OCI-LY1 (cell line): ENCODE results near the gene LAMA1.
"Not testable (repeated sequence)": the region's sequence is repeated elsewhere in the genome, so short reads cannot be mapped to it uniquely, and the experiment has no call there.

Source experiments
- H2AFZ ChIP-seq: fragments of 200-600 bp; sonication (generic), shearing (Covaris generic); 2 replicates; pipeline ENCODE4 v1.6.0; 2014; ENCODE audit warnings: antibody characterized with exemption, mild to moderate bottlenecking, low read length
- H3F3A ChIP-seq: fragments of 200-600 bp; sonication (generic), shearing (Covaris generic); 2 replicates; pipeline ENCODE4 v1.6.0; 2014; ENCODE audit warnings: mild to moderate bottlenecking, antibody characterized with exemption, low read length, moderate library complexity; ENCODE audit not compliant: insufficient read depth
- H3K27ac ChIP-seq: fragments of 200-600 bp; sonication (generic); 2 replicates; pipeline ENCODE4 v1.5.1; 2014; ENCODE audit warnings: low read length, mixed run types, mild to moderate bottlenecking, low read depth; ENCODE audit not compliant: poor library complexity, severe bottlenecking
- H3K27me3 ChIP-seq: fragments of 200-600 bp; sonication (generic); 2 replicates; pipeline ENCODE4 v1.6.0; 2014; ENCODE audit warnings: antibody characterized with exemption, mild to moderate bottlenecking, low read length, moderate library complexity; ENCODE audit not compliant: insufficient read depth
- H3K36me3 ChIP-seq: fragments of 200-600 bp; sonication (generic); 2 replicates; pipeline ENCODE4 v1.6.1; 2014; ENCODE audit warnings: mild to moderate bottlenecking, antibody characterized with exemption, low read length, moderate library complexity, mixed read lengths; ENCODE audit not compliant: insufficient read depth
- H3K4me1 ChIP-seq: fragments of 200-600 bp; sonication (generic); 2 replicates; pipeline ENCODE4 v1.5.1; 2014; ENCODE audit warnings: mild to moderate bottlenecking, low read length, moderate library complexity; ENCODE audit not compliant: insufficient read depth, severe bottlenecking
- H3K4me2 ChIP-seq: fragments of 200-600 bp; sonication (generic), shearing (Covaris generic); 2 replicates; pipeline ENCODE4 v1.6.1; 2014; ENCODE audit warnings: low read length
- H3K4me3 ChIP-seq: fragments of 200-600 bp; sonication (generic); 2 replicates; pipeline ENCODE4 v1.5.1; 2014; ENCODE audit warnings: low read length, low read depth, mild to moderate bottlenecking, mixed read lengths; ENCODE audit not compliant: poor library complexity, severe bottlenecking
- H3K79me2 ChIP-seq: fragments of 200-600 bp; shearing (Covaris generic); 2 replicates; pipeline ENCODE4 v1.6.1; 2016; ENCODE audit warnings: mixed run types, low read length, mixed read lengths; ENCODE audit not compliant: insufficient read depth
- H3K9ac ChIP-seq: fragments of 200-600 bp; sonication (generic), shearing (Covaris generic); 2 replicates; pipeline ENCODE4 v1.6.1; 2014; ENCODE audit warnings: mild to moderate bottlenecking, low read length, mixed read lengths
- H3K9me2 ChIP-seq: fragments of 200-600 bp; sonication (generic), shearing (Covaris generic); 2 replicates; pipeline ENCODE4 v1.6.1; 2014; ENCODE audit warnings: low read depth, mild to moderate bottlenecking, low read length, mixed read lengths
- H3K9me3 ChIP-seq: fragments of 200-600 bp; shearing (Covaris generic); 2 replicates; pipeline ENCODE4 v1.6.1; 2014; ENCODE audit warnings: low read length, mixed read lengths
- H4K20me1 ChIP-seq: fragments of 200-600 bp; sonication (generic), shearing (Covaris generic); 2 replicates; pipeline ENCODE4 v1.6.0; 2016; ENCODE audit warnings: mild to moderate bottlenecking, low read length; ENCODE audit not compliant: insufficient read depth
- EZH2 ChIP-seq: fragments of 200-600 bp; sonication (generic), shearing (Covaris generic); IDR thresholded peaks from 2 replicates; pipeline ENCODE4 v1.8.0; 2017; ENCODE audit warnings: borderline replicate concordance, mixed run types, mild to moderate bottlenecking, antibody characterized with exemption, low read length, moderate library complexity, mixed read lengths
- TF ChIP-seq, protein P1 (sequence below): fragments of 200-600 bp; sonication (generic), shearing (Covaris generic); IDR thresholded peaks from 2 replicates; pipeline ENCODE4 v1.5.1; 2017; ENCODE audit warnings: mild to moderate bottlenecking, antibody characterized with exemption, low read length, moderate library complexity, mixed read lengths

Gene LAMA1

DNA sequence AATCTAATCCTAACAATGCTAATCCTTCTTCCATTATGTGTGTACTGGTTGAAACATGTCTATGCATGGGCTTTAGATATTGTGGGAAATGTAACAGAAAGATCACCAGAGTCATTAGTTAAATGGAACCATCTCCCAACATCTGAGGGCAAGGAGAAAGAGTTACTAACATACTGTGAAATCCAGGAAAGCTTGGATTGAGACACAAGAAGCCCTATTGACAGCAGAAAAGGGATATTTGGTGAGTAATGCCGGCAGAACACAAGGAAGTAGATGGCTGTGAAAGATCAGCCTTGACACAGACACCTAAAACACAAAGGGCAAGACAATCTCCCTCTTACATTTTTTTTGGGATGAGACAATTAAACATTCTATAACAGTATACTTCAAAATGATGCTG is 28.5 kb upstream of the LAMA1 start:
- Histone ChIP-seq H3K27ac (no peak overlapping the region), H3K9me3 (no peaks in the 10 kb centered on the region), H3K9ac (no peak overlapping the region), H3K4me1 (no peaks in the 10 kb centered on the region), H3K79me2 (no peaks in the 10 kb centered on the region), H4K20me1 (no peaks in the 10 kb centered on the region), H3K36me3 (no peaks in the 10 kb centered on the region), H3K4me3 (no peak overlapping the region), H3K9me2 (no peaks in the 10 kb centered on the region), H3K27me3 (no peaks in the 10 kb centered on the region), H3F3A (no peaks in the 10 kb centered on the region), H3K4me2 (no peak overlapping the region), H2AFZ (no peak overlapping the region)
- TF ChIP-seq EZH2 = no peak
- TF ChIP-seq, protein P1, sequence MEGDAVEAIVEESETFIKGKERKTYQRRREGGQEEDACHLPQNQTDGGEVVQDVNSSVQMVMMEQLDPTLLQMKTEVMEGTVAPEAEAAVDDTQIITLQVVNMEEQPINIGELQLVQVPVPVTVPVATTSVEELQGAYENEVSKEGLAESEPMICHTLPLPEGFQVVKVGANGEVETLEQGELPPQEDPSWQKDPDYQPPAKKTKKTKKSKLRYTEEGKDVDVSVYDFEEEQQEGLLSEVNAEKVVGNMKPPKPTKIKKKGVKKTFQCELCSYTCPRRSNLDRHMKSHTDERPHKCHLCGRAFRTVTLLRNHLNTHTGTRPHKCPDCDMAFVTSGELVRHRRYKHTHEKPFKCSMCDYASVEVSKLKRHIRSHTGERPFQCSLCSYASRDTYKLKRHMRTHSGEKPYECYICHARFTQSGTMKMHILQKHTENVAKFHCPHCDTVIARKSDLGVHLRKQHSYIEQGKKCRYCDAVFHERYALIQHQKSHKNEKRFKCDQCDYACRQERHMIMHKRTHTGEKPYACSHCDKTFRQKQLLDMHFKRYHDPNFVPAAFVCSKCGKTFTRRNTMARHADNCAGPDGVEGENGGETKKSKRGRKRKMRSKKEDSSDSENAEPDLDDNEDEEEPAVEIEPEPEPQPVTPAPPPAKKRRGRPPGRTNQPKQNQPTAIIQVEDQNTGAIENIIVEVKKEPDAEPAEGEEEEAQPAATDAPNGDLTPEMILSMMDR = no peak

DNA sequence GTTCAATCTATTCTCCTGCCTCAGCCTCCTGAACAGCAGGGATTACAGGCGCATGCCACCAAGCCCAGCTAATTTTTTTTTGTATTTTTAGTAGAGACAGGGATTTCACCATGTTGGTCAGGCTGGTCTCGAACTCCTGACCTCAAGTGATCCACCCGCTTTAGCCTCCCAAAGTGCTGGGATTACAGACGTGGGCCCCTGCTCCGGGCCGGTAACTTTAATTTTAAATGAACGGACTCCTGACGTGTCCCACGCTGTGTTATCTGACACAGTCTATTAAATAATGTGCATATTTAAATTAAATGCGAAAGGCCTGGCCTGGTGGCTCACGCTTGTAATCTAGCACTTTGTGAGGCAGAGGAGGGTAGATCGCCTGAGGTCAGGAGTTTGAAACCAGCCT is 27.3 kb upstream of the LAMA1 start:
- not testable (repeated sequence) for H3K9ac ChIP-seq, H3K4me1 ChIP-seq, H3K79me2 ChIP-seq, H2AFZ ChIP-seq, H3K27me3 ChIP-seq, H3K27ac ChIP-seq, H4K20me1 ChIP-seq, H3K4me2 ChIP-seq, H3K36me3 ChIP-seq, H3F3A ChIP-seq, H3K4me3 ChIP-seq, H3K9me2 ChIP-seq, H3K9me3 ChIP-seq

DNA sequence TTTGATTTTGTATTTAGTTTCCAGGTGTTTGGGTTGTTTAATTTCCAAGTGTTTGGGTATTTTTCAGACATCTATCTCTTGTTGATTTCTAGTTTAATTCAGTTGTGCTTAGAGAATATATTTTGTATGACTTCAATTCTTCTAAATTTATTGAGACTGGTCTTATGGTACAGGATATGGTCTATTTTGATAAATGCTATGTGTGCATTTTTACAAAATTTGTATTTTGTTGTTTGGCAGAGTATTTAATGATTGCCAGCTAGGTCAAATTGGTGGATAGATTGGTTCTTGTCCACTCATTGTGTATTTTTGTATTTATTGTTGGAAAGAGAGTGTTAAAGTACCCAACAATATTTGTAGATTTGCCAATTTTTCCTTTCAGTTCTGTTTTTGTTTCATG is 23.7 kb upstream of the LAMA1 start:
- no peaks in the 10 kb centered on the region for H3K9me3 ChIP-seq
- no peaks in the 10 kb centered on the region for H4K20me1 ChIP-seq
- H3K27ac ChIP-seq = no peak overlapping the region
- H3K27me3 ChIP-seq = no peaks in the 10 kb centered on the region
- H3K79me2 ChIP-seq = no peaks in the 10 kb centered on the region
- H3K9me2 ChIP-seq = no peaks in the 10 kb centered on the region
- no peak overlapping the region for H3K4me2 ChIP-seq
- H2AFZ ChIP-seq = no peak overlapping the region
- H3F3A ChIP-seq = no peaks in the 10 kb centered on the region
- TF ChIP-seq, protein P1 = no peak
- no peak for TF ChIP-seq EZH2
- no peaks in the 10 kb centered on the region for H3K4me1 ChIP-seq
- H3K36me3 ChIP-seq = no peaks in the 10 kb centered on the region
- H3K9ac ChIP-seq = no peak overlapping the region
- no peak overlapping the region for H3K4me3 ChIP-seq

DNA sequence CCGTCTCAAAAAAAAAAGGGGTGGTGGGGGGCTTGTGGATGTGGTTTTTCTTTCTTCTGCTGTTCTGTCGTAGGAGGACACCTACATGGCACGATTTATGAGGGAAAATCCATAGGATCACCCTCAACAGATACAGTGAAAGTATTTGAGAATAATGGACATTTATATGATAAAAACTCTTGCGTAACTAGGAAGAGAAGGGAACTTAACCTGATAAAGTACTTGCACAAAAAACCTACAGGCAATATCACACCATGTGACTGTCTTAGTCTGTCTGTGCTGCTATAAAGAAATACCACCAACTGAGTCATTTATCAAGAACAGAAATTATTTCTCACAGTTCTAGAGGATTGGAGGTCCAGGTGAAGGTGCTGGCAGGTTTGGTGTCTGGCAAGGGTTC is 21.8 kb upstream of the LAMA1 start:
- Histone ChIP-seq H3K36me3 (no peaks in the 10 kb centered on the region), H3K4me2 (no peak overlapping the region), H4K20me1 (no peaks in the 10 kb centered on the region), H2AFZ (no peak overlapping the region), H3K79me2 (no peaks in the 10 kb centered on the region), H3K4me1 (no peaks in the 10 kb centered on the region), H3K9me3 (no peaks in the 10 kb centered on the region), H3K4me3 (no peak overlapping the region), H3K9me2 (no peaks in the 10 kb centered on the region), H3K9ac (no peak overlapping the region), H3K27me3 (no peaks in the 10 kb centered on the region), H3K27ac (no peak overlapping the region), H3F3A (no peaks in the 10 kb centered on the region)
- TF ChIP-seq EZH2 = no peak
- TF ChIP-seq, protein P1 = no peak
